H1 (cell line): ENCODE results near the gene HRH2. TPM values are rescaled to one million over a fixed set of nuclear protein-coding genes. Genes with fewer than 3 reads are reported as not detected.

Source experiments
- CTCF ChIA-PET: fragments of 300-600 bp; sonication (Branson Sonifier 250); formaldehyde crosslinking; loops from one replicate; lab custom pipeline; 2021; ENCODE audit not compliant: partially characterized antibody; lab: Charles Lee
- POLR2A ChIA-PET: fragments of 300-600 bp; sonication (Branson Sonifier 250); formaldehyde crosslinking; loops from one replicate; lab custom pipeline; 2021; ENCODE audit warnings: inconsistent platforms; ENCODE audit not compliant: partially characterized antibody; lab: Charles Lee
- DNase-seq, 2 experiments: peaks; one replicate each; pipeline versions ENCODE4 v3.0.0 to v3.0.0-alpha.2; 2010 to 2022; ENCODE audit warnings: low spot score in 2 of 2, low read depth in 1 of 2, mixed read lengths in 1 of 2
- FAIRE-seq: peaks from 2 replicates; lab custom pipeline; 2011; peaks lifted over from hg19 to GRCh38; lab: Jason Lieb, UNC
- H2AFZ ChIP-seq: 2 replicates; pipeline ENCODE4 v1.8.1; 2012; ENCODE audit warnings: low read length, inconsistent platforms
- H2AK5ac ChIP-seq: 2 replicates; pipeline ENCODE4 v1.6.1; 2013; ENCODE audit warnings: low read depth, low read length
- H2BK120ac ChIP-seq: replicated peaks from 2 replicates; pipeline ENCODE3; 2013; ENCODE audit warnings: low read depth, low read length, inconsistent platforms
- H2BK12ac ChIP-seq: 2 replicates; pipeline ENCODE4 v1.6.1; 2013; ENCODE audit warnings: low read depth, low read length
- H2BK15ac ChIP-seq: 2 replicates; pipeline ENCODE4 v1.6.1; 2013; ENCODE audit warnings: low read length
- H2BK20ac ChIP-seq: 2 replicates; pipeline ENCODE4 v1.6.1; 2013; ENCODE audit warnings: low read length
- H2BK5ac ChIP-seq: 2 replicates; pipeline ENCODE4 v1.6.1; 2013; ENCODE audit warnings: low read depth, low read length
- H3K14ac ChIP-seq: 2 replicates; pipeline ENCODE4 v1.6.1; 2013; ENCODE audit warnings: inconsistent platforms; ENCODE audit not compliant: insufficient read length
- H3K18ac ChIP-seq: 2 replicates; pipeline ENCODE4 v1.6.1; 2013; ENCODE audit warnings: low read length; ENCODE audit errors: extremely low read depth
- H3K23ac ChIP-seq: 2 replicates; pipeline ENCODE4 v1.6.1; 2013; ENCODE audit warnings: inconsistent platforms; ENCODE audit not compliant: insufficient read length
- H3K23me2 ChIP-seq: 2 replicates; pipeline ENCODE4 v1.6.1; 2013; ENCODE audit warnings: low read depth, low read length
- H3K27ac ChIP-seq: 2 replicates; pipeline ENCODE4 v1.6.1; 2011; ENCODE audit warnings: low read depth, low read length, inconsistent platforms
- H3K27me3 ChIP-seq, 4 experiments: replicated peaks in 1 of 4; 1 replicate in 1 of 4; 2 replicates in 3 of 4; pipeline versions ENCODE4 v1.6.1 to v1.8.1; 2011 to 2013; ENCODE audit warnings: low read length in 3 of 4, mild to moderate bottlenecking in 3 of 4, inconsistent platforms in 2 of 4, mixed read lengths in 2 of 4, moderate library complexity in 1 of 4; ENCODE audit not compliant: control insufficient read depth in 3 of 4, insufficient read depth in 3 of 4; ENCODE audit errors: extremely low read depth in 1 of 4
- H3K36me3 ChIP-seq, 4 experiments: 2 replicates each; pipeline versions ENCODE4 v1.6.1 to v1.8.1; 2011 to 2013; ENCODE audit warnings: mild to moderate bottlenecking in 4 of 4, low read length in 3 of 4, moderate library complexity in 2 of 4, control low read depth in 1 of 4, inconsistent platforms in 1 of 4; ENCODE audit not compliant: insufficient read depth in 4 of 4, control insufficient read depth in 2 of 4
- H3K4ac ChIP-seq: replicated peaks from 2 replicates; pipeline ENCODE3; 2013; ENCODE audit warnings: low read length, low read depth, mixed read lengths, inconsistent platforms; ENCODE audit not compliant: insufficient read length
- H3K4me1 ChIP-seq, 4 experiments: replicated peaks in 1 of 4; 1 replicate in 1 of 4; 2 replicates in 3 of 4; pipeline versions ENCODE4 v1.6.1 to v1.8.1; 2011 to 2013; ENCODE audit warnings: low read length in 3 of 4, inconsistent platforms in 2 of 4, mixed read lengths in 1 of 4; ENCODE audit not compliant: insufficient read depth in 4 of 4, control insufficient read depth in 3 of 4
- H3K4me2 ChIP-seq, 2 experiments: 2 replicates each; pipeline versions ENCODE4 v1.6.1 to v1.8.1; 2011 to 2013; ENCODE audit warnings: low read depth in 2 of 2, low read length in 2 of 2, control low read depth in 1 of 2, inconsistent platforms in 1 of 2, mild to moderate bottlenecking in 1 of 2; ENCODE audit not compliant: insufficient read depth in 1 of 2
- H3K4me3 ChIP-seq, 4 experiments: fragments of 200-600, 300-600 bp in 1 of 4; sonication (generic), shearing (Covaris generic), sonication (Bioruptor Twin) in 1 of 4; 2 replicates each; pipeline versions ENCODE4 v1.5.1 to v1.8.1; 2011 to 2016; ENCODE audit warnings: low read length in 4 of 4, low read depth in 3 of 4, control low read depth in 2 of 4, inconsistent platforms in 2 of 4, mild to moderate bottlenecking in 2 of 4, mixed read lengths in 1 of 4, moderate library complexity in 1 of 4; ENCODE audit not compliant: insufficient read depth in 2 of 4; ENCODE audit errors: extremely low read depth in 1 of 4
- H3K56ac ChIP-seq: replicated peaks from 2 replicates; pipeline ENCODE3; 2013; ENCODE audit warnings: low read depth, mild to moderate bottlenecking, mixed read lengths, low read length, inconsistent platforms; ENCODE audit not compliant: insufficient read length
- H3K79me1 ChIP-seq: 2 replicates; pipeline ENCODE4 v1.6.1; 2013; ENCODE audit warnings: low read depth, low read length, control low read depth
- H3K79me2 ChIP-seq, 2 experiments: 2 replicates each; pipeline versions ENCODE4 v1.6.1 to v1.8.1; 2012 to 2013; ENCODE audit warnings: low read length in 2 of 2, mild to moderate bottlenecking in 2 of 2, inconsistent platforms in 1 of 2; ENCODE audit not compliant: insufficient read depth in 2 of 2, control insufficient read depth in 1 of 2
- H3K9ac ChIP-seq, 4 experiments: replicated peaks in 1 of 4; 1 replicate in 1 of 4; 2 replicates in 3 of 4; pipeline versions ENCODE4 v1.6.1 to v1.8.1; 2011 to 2013; ENCODE audit warnings: low read depth in 3 of 4, low read length in 3 of 4, control low read depth in 2 of 4, mild to moderate bottlenecking in 2 of 4, moderate library complexity in 2 of 4, inconsistent platforms in 1 of 4; ENCODE audit errors: extremely low read depth in 1 of 4
- H3K9me3 ChIP-seq, 2 experiments: 2 replicates each; pipeline versions ENCODE4 v1.6.1 to v1.8.1; 2012 to 2013; ENCODE audit warnings: mild to moderate bottlenecking in 2 of 2, moderate library complexity in 2 of 2, control low read depth in 1 of 2, inconsistent platforms in 1 of 2, low read depth in 1 of 2, low read length in 1 of 2, mixed read lengths in 1 of 2; ENCODE audit not compliant: insufficient read depth in 2 of 2
- H4K20me1 ChIP-seq, 2 experiments: replicated peaks in 1 of 2; 2 replicates each; pipeline versions ENCODE3 to v1.8.1; 2011 to 2013; ENCODE audit warnings: inconsistent platforms in 2 of 2, low read length in 2 of 2, mild to moderate bottlenecking in 1 of 2; ENCODE audit not compliant: insufficient read depth in 2 of 2, control insufficient read depth in 1 of 2
- H4K5ac ChIP-seq: 2 replicates; pipeline ENCODE4 v1.6.1; 2013; ENCODE audit warnings: low read length, low read depth, mixed read lengths, inconsistent platforms; ENCODE audit not compliant: insufficient read length
- H4K8ac ChIP-seq: 2 replicates; pipeline ENCODE4 v1.8.0; 2013; ENCODE audit warnings: mild to moderate bottlenecking, moderate library complexity, low read length, inconsistent platforms; ENCODE audit not compliant: insufficient read depth; ENCODE audit errors: extremely low read depth
- H4K91ac ChIP-seq: replicated peaks from 2 replicates; pipeline ENCODE3; 2013; ENCODE audit warnings: low read length, mixed read lengths, inconsistent platforms; ENCODE audit not compliant: insufficient read length
- CHD1 ChIP-seq: IDR thresholded peaks from 2 replicates; pipeline ENCODE4 v1.6.1; 2012; ENCODE audit warnings: low read depth, low read length, improper control_type of control experiment
- KDM5A ChIP-seq: fragments of 200-600 bp; IDR thresholded peaks from 2 replicates; pipeline ENCODE4 v1.7.1; 2012; ENCODE audit warnings: mild to moderate bottlenecking, low read length, inconsistent platforms, mixed read lengths
- WGBS, 2 experiments: shearing (Covaris generic) in 1 of 2; methylation state at CpG; one replicate each; pipeline versions ENCODE4 v1.1.6 to v1.1.7; 2013 to 2015; ENCODE audit warnings: low lambda C conversion rate in 2 of 2, mixed read lengths in 2 of 2, inconsistent platforms in 1 of 2, low coverage in 1 of 2, missing lambda C conversion rate in 1 of 2; ENCODE audit not compliant: insufficient replicate concordance in 2 of 2, insufficient coverage in 1 of 2, insufficient read length in 1 of 2; ENCODE audit errors: extremely low coverage in 1 of 2, missing lambda C conversion rate in 1 of 2; 5-methylcytosine and 5-hydroxymethylcytosine counted together
- polyA plus RNA-seq, 7 experiments: library from polyadenylated mRNA; depleted of rRNA in 3 of 7; stranded (reverse) in 5 of 7; unstranded in 2 of 7; fragments of >200 nt in 5 of 7; fragments of 200-250 nt in 2 of 7; gene quantifications; 1 replicate in 5 of 7; 2 replicates in 1 of 7; 4 replicates in 1 of 7; pipeline versions ENCODE4 v1.2.1 to v1.2.3, GENCODE V29; 2011 to 2013; ENCODE audit warnings: missing spikeins in 2 of 7, mixed read lengths in 2 of 7
- total RNA-seq: library from RNA; stranded (reverse); fragmentation: NEBNext Ultra II Directional; extraction: Animal tissue kit (Norgen Biotek cat#: 25700); gene quantifications from 2 replicates; pipeline ENCODE4 v1.2.1, GENCODE V29; 2021
- TF ChIP-seq, protein P1 (sequence below): IDR thresholded peaks from 2 replicates; pipeline ENCODE4 v1.6.1; 2011; ENCODE audit warnings: low read depth, mild to moderate bottlenecking, low read length; ENCODE audit not compliant: insufficient read depth
- TF ChIP-seq, protein P2 (sequence below): IDR thresholded peaks from 2 replicates; pipeline ENCODE4 v1.6.1; 2011; ENCODE audit warnings: low read length, improper control_type of control experiment

The HRH2 gene
- total and polyA plus RNA-seq, 2 of the 8 experiments (the other 6 are each of a cell fraction or from before 2014, with no cell fraction given): 7.8 to 8.1 TPM

DNA sequence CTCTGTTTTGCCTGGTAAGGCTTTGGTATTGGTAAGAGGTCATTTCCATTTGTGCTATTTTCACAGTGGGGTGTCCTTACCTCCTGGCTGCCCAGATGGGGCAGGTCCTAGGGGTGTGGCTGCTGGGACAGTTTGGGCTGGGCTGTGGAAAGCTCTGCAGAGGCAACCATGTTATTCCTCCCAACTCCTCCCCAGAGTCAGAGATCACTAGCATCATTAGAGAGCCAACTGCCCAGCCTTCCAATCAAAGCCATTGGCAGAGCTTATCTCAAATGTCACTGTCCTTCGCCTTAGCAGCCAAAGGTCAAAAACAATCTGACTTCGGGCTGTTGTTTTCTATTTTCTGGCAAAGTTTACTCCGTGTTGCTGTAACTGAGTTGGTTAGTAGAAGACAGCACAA lies 33.6 kb upstream of the HRH2 start:
- Histone ChIP-seq H4K91ac (no peak overlapping the region), H3K9ac (no peak overlapping the region), H2BK20ac (no peak overlapping the region), H2BK120ac (no peak overlapping the region), H3K4me3 (no peak overlapping the region), H3K9me3 (peaks cover 11 to 21% of the 10 kb centered on the region in 2 experiments), H3K23ac (no peak overlapping the region), H2BK12ac (no peak overlapping the region), H3K14ac (no peak overlapping the region)
- TF ChIP-seq, protein P1, sequence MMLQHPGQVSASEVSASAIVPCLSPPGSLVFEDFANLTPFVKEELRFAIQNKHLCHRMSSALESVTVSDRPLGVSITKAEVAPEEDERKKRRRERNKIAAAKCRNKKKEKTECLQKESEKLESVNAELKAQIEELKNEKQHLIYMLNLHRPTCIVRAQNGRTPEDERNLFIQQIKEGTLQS: no peak
- no peak for TF ChIP-seq KDM5A
- TF ChIP-seq, protein P2, sequence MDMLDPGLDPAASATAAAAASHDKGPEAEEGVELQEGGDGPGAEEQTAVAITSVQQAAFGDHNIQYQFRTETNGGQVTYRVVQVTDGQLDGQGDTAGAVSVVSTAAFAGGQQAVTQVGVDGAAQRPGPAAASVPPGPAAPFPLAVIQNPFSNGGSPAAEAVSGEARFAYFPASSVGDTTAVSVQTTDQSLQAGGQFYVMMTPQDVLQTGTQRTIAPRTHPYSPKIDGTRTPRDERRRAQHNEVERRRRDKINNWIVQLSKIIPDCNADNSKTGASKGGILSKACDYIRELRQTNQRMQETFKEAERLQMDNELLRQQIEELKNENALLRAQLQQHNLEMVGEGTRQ: no peak
- no peak for TF ChIP-seq CHD1
- TF ChIP-seq, all 59 proteins: peak for 0
- no peak overlapping the region for H3K56ac ChIP-seq
- H4K5ac ChIP-seq: no peak overlapping the region
- POLR2A ChIA-PET: interaction anchor here (1.0 kb wide), 1 partner anchor 96 kb away, joined by 3 read pairs; no protein-coding TSS in a partner anchor
- no peak for FAIRE-seq
- no peak overlapping the region for H2BK15ac ChIP-seq
- no peaks in the 10 kb centered on the region for H3K27me3 ChIP-seq
- no peak overlapping the region for H3K18ac ChIP-seq
- H3K79me2 ChIP-seq: no peaks in the 10 kb centered on the region
- H3K36me3 ChIP-seq: no peaks in the 10 kb centered on the region
- no peaks in the 10 kb centered on the region for H4K20me1 ChIP-seq
- no peak overlapping the region for H4K8ac ChIP-seq
- no peak overlapping the region for H3K27ac ChIP-seq
- H3K4ac ChIP-seq: no peak overlapping the region
- no peak overlapping the region for H2AFZ ChIP-seq
- no peak overlapping the region for H2AK5ac ChIP-seq
- peaks cover 0 to 7% (median 3%) of the 10 kb centered on the region in 4 experiments; a peak in 4 of 7 replicates for H3K4me1 ChIP-seq
- 91% methylated on average over 3 of the region's 3 CpGs; no CpG with 5 or more reads in 1 of the 2 experiments for WGBS, 2 experiments
- CTCF ChIA-PET: interaction anchor here (0.7 to 1.6 kb wide), 2 partner anchors 72 to 90 kb away, joined by 3 to 9 read pairs; no protein-coding TSS in a partner anchor
- H2BK5ac ChIP-seq: no peak overlapping the region
- no peaks in the 10 kb centered on the region for H3K79me1 ChIP-seq
- peaks cover 5% of the 10 kb centered on the region; the same call in 1 of the 2 replicates for H3K23me2 ChIP-seq
- no peak for DNase-seq
- no peak overlapping the region for H3K4me2 ChIP-seq
